OCI-LY3 (cell line): ENCODE results near the gene NXPE1.

ENCODE experiments used
- EZH2phosphoT487 ChIP-seq: fragments of 200-600 bp; shearing (Covaris generic); IDR thresholded peaks from 2 replicates; pipeline ENCODE4 v1.6.1; 2018; ENCODE audit warnings: antibody characterized with exemption, mixed run types, low read depth
- TF ChIP-seq, protein P1 (sequence below): fragments of 200-600, 300-600 bp; sonication (generic); IDR thresholded peaks from 2 replicates; pipeline ENCODE4 v1.5.1; 2014; ENCODE audit warnings: antibody characterized with exemption, low read length, low read depth

DNA sequence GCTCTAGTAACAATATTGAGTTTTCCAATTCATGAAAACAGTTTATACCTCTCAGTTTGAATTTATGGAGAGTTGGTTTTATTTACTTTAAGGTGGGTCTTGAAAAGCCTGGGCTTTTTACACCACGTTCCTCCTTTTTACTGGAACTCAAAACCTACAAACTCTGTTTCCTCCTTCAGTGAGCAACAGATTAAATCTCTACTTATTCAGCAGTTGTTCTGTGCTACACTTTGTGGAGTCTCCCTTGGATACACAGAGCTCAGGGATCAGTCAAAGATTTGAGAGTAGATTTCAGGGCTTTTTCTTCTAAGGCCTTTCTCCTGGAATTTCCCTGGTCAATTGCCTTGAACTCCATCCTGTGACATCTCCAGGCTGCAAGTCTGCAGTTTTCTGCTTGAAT, 3.5 kb downstream of the NXPE1 start:
- TF ChIP-seq, protein P1, sequence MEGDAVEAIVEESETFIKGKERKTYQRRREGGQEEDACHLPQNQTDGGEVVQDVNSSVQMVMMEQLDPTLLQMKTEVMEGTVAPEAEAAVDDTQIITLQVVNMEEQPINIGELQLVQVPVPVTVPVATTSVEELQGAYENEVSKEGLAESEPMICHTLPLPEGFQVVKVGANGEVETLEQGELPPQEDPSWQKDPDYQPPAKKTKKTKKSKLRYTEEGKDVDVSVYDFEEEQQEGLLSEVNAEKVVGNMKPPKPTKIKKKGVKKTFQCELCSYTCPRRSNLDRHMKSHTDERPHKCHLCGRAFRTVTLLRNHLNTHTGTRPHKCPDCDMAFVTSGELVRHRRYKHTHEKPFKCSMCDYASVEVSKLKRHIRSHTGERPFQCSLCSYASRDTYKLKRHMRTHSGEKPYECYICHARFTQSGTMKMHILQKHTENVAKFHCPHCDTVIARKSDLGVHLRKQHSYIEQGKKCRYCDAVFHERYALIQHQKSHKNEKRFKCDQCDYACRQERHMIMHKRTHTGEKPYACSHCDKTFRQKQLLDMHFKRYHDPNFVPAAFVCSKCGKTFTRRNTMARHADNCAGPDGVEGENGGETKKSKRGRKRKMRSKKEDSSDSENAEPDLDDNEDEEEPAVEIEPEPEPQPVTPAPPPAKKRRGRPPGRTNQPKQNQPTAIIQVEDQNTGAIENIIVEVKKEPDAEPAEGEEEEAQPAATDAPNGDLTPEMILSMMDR: no peak
- TF ChIP-seq EZH2phosphoT487: no peak
